HG02970 (cell line): ENCODE measurements around the gene DLST.

Source experiments
- ATAC-seq: cut with Tn5 transposase; IDR thresholded peaks from one replicate; pipeline ENCODE4 v1.9.1; 2021; ENCODE audit warnings: mild to moderate bottlenecking, moderate library complexity, moderate number of reproducible peaks; ENCODE audit not compliant: unreplicated experiment, low FRiP score

The DLST gene

DNA sequence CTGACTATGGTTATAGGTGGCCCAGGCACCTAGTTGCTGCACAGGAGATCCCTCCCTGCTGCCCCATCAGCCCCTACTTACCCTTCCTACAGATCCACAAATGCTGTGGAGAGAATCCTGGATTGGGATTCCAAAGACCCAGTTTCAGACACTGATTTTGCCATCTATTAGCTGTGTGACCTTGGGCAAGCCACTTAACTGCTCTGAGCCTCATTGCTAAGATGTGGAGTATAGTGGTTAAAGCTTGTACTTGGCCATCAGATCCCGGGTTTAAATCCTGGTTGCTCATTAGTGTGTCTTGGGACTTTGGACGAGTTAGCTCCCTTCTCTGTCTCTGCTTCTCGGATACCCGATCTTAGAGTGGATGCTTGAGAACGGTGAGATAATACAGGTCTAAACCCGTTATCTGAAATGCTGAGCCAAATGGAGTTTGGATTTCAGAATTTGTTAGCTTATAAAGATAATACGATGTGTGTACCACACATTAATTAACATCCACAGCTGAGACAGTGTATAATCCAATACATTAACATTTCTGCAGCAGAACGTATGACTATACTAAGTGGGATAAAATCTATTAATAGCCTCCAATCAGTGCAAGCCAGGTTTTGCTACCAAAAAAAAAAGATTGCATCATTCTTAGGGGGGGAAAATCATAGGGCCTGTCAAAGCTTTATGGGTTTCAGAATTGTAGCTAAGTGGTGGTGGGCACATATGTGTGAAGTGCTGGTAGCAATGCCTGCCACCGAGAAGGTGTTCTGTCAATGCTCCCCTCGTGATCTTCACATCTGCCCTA lies 21.8 kb upstream of the DLST start:
- ATAC-seq: no peak

DNA sequence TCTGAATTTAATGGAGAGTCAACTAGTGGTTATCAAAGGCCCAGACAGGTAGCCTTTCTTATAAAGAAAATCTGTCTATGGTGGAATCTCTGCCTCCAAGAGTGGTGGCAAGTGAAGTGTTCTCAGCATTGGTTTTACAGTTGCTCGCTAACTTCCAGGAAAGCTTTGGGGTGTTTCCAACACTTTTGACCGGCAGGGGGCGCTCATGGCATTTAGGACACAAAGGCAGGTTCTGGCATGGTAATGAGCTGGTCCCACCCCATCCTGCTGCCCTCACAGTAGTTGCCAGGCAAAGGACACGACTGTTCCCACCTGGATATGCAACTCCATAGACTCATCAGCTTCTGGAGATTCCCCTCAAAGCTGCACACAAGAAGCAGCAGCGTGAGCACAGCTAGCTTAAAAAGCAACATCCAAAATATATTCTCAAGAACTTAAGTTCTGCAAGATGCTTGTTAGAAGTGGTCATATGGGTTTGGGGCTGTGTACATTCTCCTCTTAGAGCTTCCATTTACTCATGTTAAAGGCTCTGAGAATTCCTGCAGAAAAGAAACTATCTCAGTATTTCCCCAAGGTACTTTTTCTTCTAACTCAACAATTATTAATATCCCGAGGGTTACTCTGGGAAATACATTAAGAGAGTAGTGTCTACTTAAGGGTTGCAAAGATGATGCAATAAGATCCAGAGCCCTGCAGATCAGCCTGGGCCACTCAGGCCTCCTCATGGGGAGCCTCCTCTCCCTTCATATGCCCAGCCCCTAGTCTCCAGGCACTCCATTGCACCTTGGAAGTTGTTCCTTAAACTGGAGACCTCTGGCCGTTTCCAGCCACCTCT lies 20.6 kb upstream of the DLST start:
- ATAC-seq: no peak

DNA sequence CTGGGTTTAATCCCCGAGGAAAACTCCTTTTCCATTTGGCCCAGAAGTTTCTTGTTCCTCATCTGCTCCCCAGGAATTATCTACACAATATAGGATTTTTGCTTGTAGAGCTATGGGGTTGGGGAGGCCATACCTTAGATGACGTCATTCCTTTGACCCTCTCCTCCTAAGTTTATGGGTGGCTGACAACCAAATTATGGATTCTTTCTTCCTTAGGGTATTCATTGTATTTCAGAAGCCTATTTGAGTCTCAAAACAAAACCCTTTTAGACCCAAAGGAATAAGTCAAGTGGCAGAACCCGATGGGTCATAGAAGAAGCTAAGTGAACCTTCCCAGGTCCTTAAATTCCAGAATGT lies 20.0 kb upstream of the DLST start:
- ATAC-seq: no peak

DNA sequence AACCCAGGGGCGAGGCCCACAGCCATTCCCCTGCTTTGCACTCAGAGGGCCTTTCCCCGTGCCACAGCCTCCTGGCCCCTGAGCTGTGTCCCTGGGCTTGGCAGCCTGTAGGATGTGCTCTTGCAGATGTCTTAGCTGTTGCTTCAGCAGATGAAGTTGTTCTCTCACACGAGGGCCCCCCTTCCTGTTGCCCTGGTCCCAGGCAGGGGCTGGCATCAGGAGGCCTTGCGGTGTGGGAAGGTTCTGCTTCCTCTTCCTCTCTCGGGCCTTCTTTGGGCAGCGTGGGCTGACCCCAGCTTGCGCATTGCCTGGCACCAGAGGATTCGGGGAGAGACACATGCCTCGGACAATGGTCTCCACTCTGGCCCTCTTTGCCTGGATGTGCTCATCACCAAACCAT lies 18.4 kb upstream of the DLST start:
- no peak for ATAC-seq

DNA sequence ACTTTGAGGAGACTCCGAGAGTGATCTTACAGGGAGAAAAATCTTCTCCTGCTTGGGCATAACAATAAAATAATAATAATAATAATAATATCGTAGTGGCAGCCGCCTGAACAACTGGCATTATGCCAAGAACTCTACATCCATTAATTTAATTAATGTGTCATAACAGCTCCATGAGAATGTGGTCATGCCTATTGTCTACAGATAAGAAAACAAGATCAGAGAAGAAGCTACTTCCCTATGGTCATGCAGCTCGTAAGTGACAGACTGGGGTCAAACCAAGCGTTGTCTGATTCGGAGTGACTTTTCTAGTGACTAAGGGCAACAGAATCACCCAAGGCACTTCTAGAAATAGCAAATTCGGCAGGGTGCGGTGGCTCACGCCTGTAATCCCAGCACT lies 17.5 kb upstream of the DLST start:
- no peak for ATAC-seq

DNA sequence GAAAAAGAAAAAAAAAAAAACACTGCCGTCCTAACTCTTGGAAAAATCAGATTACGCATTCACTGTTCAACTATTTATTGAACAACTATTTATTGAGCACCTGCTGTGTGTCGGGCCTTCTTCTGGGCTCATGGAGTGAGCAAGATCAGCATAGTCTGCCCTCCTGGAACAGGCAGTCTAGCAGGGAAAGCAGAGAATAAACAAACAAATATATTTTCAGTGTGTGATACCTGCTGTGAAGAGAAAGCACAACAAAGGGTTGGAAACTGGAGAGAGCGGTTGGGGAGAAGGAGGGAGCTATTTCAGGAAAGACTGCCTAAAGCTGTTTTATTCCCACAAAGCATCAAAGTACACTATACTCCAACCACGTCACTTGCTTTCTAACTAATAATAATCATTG lies 16.6 kb upstream of the DLST start:
- no peak for ATAC-seq

DNA sequence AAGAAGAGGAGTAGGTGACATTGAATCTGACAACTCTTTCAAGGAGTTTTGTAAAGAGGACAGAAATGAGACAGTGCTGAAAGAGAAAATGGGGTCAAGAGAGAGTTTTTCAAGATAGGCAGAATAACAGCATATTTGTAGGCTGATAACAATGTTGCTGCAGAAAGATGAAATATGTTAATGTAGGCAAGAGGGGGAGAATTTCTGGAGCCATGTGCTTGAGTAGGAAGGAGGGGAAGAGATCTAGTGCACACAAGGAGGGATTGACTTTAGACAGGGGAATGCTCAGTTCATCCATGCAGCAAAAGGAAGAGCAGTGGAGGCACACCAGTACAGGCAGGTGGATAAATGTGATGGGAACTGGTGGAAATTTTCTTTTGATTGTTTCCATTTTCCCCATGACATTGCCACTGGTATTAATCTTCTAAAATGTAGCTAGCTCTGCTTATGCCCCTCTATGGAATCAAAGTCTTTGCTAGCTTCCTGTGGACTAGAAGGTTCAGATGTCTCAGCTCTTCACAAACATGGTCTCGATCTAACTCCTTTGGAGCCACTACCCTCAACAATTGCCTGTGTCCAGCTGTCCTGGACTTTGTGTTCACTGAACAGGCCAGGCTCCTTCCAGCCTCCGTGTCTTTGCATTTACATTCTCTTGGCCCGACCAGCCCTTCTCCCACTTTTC lies 14.9 kb upstream of the DLST start:
- ATAC-seq: no peak

DNA sequence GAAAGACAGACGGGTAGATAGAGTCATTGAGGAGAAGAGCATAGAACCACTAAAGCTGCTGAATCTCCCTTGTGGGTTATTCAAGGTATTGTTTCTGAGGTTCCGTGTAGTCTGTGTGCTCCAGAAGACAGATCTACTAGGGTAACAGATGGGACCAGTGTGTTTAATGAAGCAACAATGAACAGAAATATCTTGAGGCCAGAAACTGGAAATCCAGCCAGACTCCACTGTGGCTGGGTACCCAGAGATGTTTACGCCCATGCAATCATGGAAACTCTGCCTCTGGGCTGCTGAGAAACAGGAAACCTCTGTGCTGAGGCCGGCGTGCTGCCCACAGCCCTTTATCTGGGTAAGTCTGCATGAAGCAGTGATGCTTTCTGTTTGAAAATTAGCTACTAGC lies 14.0 kb upstream of the DLST start:
- no peak for ATAC-seq

DNA sequence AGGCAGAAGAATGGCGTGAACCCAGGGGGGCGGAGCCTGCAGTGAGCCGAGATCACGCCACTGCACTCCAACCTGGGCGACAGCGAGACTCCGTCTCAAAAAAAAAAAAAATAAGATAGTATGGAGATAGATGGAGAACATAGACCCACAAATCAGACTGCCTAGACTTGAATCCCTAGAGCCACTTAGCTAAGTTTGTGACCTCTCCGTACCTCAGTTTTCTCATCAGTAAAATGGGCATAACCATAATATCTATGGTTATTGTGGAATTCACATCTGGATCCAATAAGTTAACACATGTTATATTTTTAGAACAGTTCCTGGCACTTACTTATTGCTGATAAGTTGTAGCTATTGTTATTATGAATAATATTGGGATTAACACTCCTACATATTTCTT lies 13.0 kb upstream of the DLST start:
- ATAC-seq: no peak

DNA sequence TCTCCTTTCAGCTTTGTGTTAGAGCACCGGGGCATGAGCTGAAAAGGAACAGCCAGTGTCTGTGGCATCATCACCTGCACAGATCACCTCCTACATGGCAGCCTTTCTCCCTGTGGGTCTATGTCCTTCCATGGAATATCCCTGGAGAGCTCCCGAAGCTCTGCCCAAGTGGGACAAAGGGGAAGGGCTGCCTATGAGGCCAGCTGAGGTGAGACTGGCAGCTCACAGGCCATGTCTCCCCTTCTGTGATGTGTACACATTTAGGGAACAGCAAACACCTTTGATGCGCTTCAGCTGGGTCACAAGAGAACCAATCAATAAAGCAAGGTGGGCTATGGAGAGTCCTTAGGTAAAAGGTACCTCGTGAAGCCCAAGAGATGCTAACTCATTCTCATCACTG lies 9.9 kb upstream of the DLST start:
- ATAC-seq: no peak

DNA sequence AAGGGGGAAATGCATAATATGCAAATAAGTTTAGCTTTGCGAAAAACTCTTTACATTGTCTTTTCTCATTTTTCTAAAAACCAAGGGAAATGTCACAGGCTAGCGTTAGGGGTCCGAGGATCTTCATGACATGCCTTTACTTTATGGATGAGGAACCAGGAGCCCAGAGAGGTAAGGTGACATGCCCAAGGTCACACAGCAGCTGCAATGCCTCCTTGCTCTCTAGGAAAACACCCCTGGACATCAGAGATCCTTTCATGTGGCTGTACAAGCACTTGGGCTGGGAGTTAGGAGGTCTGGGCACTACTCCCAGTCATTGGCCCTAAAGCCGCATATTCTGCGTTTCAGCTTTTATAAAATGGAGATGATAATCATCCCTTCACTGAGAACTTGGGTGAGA lies 6.5 kb upstream of the DLST start:
- ATAC-seq: no peak

DNA sequence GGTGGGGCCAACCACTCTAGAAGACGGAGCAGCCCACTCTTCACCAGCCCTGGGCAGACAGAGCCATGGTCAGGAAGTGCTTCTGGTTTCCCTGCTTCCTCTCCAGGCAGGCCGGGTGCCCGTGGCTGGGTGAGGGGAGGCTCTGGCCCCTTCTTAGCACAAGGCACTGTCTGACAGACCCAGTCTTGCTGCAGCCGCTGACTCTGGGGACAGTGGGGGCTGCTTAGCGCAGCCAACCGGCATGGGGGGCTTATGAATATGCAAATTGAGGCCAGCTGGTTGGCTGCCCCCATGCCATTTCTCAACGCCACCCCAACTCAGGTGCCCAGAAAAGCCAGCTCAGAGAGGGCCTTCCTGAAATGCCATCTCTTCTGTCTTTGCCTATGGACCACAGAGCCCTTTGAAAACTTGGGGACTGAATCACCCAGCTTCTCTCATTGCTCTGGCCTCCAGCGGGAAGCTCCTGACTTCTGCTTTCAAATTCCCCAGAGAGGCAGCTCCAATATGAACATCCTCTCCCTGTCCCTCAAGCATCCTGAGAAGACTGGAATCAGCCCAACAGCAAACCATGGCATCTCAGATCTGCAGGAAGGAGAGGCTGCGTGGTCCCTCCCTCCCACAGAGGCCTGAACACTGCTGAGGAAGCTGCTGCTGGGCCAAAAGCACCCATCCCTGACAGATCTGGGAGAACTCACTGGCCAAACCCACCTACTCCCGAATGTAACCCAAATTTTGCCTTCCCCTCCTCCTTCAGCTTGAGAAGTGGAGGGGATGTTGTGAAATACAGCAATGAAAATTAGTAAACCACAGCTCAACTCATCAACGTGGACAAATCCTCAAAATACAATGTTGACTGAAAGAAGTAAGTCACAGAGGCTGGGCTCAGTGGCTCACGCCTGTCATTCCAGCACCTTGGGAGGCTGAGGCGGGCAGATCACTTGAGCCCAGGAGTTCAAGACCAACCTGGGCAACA lies 5.5 kb upstream of the DLST start, which contains the start of gene PROX2:
Gene PROX2, minus strand, starts transcription at position 205 of the 973 bp plus-strand sequence. CDS start 12,311 bp downstream, outside the sequence.
- no peak for ATAC-seq

DNA sequence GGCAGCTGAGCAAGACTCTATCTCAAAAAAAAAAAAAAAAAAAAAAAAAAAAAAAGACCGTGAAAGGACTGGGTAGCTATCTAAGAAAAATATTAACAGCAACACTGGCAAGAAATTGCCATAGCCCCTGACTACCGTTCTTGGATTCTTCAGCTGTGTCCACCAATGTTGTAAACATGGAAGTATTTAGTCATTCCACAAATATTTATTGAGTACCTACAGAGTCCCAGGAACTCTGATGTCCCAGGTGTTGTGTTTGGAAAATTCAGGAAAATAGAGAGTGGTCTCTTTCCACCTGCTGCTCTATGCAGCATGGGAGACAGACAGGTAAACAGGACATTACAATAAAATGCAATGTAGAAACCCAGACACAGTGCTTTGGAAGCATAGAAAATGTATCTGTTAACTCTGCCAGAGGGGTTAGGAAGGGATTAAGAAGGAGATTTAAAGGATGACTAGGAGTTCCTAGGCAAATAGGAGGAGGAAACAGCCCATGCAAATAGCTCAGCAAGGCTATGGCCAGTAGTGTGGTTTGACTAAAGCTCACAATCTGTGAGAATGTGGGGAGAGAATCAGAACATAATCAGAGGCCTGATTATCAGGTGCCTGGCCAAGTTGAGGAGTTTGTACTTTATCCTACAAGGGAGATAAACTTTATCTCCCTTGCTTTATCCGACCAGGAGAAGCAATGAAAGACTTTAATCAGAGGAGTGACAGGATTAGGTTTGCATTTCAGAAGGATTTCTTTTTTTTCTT lies 2.1 kb upstream of the DLST start:
- ATAC-seq: no peak

DNA sequence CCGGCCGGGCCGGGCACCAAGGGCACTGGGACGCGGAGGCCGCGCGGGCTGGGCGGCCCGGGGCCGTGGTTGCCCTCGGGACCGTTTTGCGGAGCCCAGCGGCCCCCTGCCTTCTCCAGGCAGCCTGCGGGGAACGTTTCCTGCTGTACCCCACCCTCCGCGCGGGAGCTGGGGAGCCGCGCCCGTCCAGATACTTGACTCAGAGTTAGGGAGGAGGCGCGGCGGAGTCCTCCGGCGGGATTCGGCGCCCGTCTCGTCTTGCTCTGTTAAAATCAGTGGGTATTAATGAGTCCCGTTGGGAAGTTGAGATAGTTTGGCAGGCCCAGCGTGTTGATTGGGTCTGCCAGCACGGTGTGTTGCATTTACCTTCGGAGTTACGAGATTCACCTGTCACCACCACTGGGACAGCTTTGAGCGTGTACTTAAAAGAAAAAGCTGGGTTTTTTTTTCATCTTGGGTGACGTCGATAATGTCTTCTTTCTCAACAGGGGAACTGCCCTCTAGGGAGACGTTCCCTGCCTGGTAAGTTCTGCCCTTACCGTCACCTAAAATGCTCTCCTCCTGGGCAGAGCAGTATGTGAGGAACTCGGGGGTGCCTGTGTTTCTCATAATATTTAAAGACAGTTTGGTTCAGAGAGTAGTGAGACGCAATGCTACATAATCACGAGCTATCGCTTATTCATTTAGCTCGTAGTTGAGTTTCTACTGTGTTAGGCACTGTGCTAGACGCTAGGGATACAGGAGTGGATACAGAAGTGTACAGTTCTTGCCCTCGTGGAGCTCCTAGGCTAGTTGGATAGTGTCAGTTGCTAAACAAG lies 596 bp downstream of the DLST start:
- peak; percentile 31 for ATAC-seq

DNA sequence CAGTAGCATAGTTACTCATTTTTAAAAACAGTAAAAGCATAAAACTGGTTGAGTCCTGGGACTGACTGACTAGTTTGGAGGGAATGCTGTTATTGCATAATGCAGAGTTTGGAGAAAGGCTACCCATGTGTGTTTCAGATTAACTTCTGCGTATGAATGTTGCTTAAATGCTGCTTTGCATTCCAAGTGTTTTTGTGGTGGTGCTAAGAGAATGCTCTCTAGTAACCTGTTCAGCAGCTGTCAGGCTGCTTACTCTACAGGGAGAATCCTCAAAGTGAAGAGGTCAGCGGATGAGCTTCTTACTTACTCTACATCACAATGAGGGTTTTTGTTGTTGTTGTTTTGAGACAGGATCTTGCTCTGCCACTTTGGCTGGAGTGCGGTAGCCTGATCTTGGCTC lies 4.3 kb downstream of the DLST start:
- ATAC-seq: no peak

DNA sequence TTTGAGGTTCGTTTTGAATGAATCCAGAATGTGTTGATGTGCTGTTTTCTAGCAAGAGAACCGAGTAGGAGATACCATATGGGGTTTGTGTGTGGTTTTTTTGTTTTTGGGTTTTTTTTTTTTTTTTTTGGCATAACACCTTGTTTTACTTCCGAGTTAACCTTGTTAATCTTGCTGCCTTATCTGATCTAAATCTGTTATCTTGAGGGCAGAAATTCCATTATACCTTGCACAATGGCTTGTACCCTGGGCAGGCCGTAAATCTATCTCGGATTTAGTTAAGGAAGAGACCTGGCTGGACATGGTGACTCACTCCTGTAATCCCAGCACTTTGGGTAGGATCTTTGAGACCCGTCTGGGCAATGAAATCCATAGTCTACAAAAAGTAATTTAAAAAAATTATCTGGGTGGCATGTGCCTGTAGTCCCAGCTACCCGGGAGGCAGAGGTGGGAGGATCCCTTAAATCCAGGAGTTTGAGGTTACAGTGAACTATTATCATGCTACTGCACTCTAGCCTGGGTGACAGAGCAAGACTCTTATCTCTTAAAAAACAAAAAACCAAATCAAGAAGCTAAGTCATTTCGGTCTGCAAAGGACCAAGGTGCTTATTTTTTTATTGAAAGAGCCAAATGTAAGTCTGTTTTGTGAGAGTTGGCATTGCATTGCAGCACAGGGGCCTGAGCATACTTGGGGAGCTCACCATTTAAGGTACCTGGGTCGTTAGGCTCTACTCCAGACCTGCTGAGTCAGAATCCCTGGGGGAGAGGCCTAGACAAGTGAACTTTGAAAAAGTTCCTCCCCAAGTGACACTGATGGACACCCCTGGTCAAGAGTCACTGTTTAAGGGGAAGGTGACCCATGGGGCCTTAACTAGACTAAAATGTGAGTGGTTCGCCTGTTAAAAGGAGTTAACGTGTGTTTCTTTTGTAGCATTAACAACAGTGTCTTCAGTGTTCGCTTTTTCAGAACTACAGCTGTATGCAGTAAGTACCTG lies 6.7 kb downstream of the DLST start:
- no peak for ATAC-seq

DNA sequence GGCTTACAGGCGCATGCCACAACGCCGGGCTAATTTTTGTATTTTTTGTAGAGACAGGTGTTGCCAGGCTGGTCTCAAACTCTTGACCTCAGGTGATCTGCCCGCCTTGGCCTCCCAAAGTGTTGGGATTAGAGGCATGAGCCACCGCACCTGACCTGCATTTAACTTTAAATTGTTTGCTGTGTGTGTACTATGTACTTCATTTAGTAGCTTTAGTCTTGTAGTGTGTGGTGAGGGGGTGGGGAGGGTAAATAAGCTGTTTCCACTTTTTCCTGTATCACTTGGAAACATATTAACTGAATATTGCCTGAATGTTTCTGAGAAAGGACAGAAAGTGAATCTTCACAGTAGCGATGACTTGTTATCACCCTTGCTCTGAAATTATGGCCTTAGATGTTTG lies 8.5 kb downstream of the DLST start:
- ATAC-seq: no peak
